SK-N-SH (cell line): ENCODE data around the gene TCTN2. TPM values are rescaled to one million over a fixed set of nuclear protein-coding genes. Genes with fewer than 3 reads are reported as not detected.

Source experiments
- CTCF ChIA-PET: fragments of 300-600, 350-600 bp; formaldehyde crosslinking; extraction: SDS; loops from one replicate; lab custom pipeline; 2021; lab: Yijun Ruan, JAX
- POLR2A ChIA-PET: fragments of 350-600 bp; sonication (Branson Sonifier 250); formaldehyde crosslinking; extraction: SDS; loops from one replicate; lab custom pipeline; 2020; ENCODE audit warnings: antibody characterized with exemption, inconsistent platforms; lab: Yijun Ruan, JAX
- DNase-seq: peaks from one replicate; pipeline ENCODE4 v3.0.0; 2012
- H2AFZ ChIP-seq: fragments of 200-600 bp; sonication (generic); 2 replicates; pipeline ENCODE4 v1.8.1; 2016; ENCODE audit warnings: antibody characterized with exemption, mild to moderate bottlenecking, low read depth
- H3F3A ChIP-seq: fragments of 200-600 bp; sonication (generic); replicated peaks from 2 replicates; pipeline ENCODE3; 2016; ENCODE audit warnings: antibody characterized with exemption, mild to moderate bottlenecking; ENCODE audit not compliant: insufficient read depth
- H3K27ac ChIP-seq, 2 experiments: fragments of 200-500 bp in 1 of 2; fragments of 200-600 bp in 1 of 2; sonication (Bioruptor generic) in 1 of 2; sonication (generic), shearing (Covaris generic) in 1 of 2; 2 replicates each; pipeline versions ENCODE4 v1.5.1 to v1.6.1; 2014 to 2016; ENCODE audit warnings: low read depth in 2 of 2, inconsistent platforms in 1 of 2, low read length in 1 of 2, mild to moderate bottlenecking in 1 of 2, mixed read lengths in 1 of 2
- H3K27me3 ChIP-seq: fragments of 200-600 bp; sonication (generic), shearing (Covaris generic); 2 replicates; pipeline ENCODE4 v1.6.1; 2016; ENCODE audit warnings: mixed run types; ENCODE audit not compliant: insufficient read depth
- H3K36me3 ChIP-seq, 2 experiments: fragments of 200-500 bp in 1 of 2; fragments of 200-600 bp in 1 of 2; sonication (Bioruptor generic) in 1 of 2; sonication (generic) in 1 of 2; replicated peaks in 1 of 2; 2 replicates each; pipeline versions ENCODE3 to v1.5.1; 2014 to 2016; ENCODE audit warnings: low read length in 1 of 2, mild to moderate bottlenecking in 1 of 2; ENCODE audit not compliant: insufficient read depth in 2 of 2, control insufficient read depth in 1 of 2
- H3K4me1 ChIP-seq, 2 experiments: fragments of 200-500 bp in 1 of 2; fragments of 200-600 bp in 1 of 2; sonication (Bioruptor generic) in 1 of 2; sonication (generic), shearing (Covaris generic) in 1 of 2; 2 replicates each; pipeline versions ENCODE4 v1.5.1 to v1.6.1; 2014 to 2016; ENCODE audit warnings: low read depth in 1 of 2, low read length in 1 of 2, mixed run types in 1 of 2; ENCODE audit not compliant: insufficient read depth in 2 of 2, control insufficient read depth in 1 of 2
- H3K4me2 ChIP-seq: fragments of 200-600 bp; sonication (generic), shearing (Covaris generic); 2 replicates; pipeline ENCODE4 v1.6.1; 2017; ENCODE audit warnings: mixed run types
- H3K4me3 ChIP-seq, 2 experiments: fragments of 200-500 bp in 1 of 2; fragments of 200-600 bp in 1 of 2; sonication (Bioruptor generic) in 1 of 2; sonication (generic), shearing (Covaris generic) in 1 of 2; 2 replicates each; pipeline versions ENCODE4 v1.5.1 to v1.8.1; 2014 to 2016; ENCODE audit warnings: low read depth in 2 of 2, inconsistent platforms in 1 of 2, low read length in 1 of 2, mild to moderate bottlenecking in 1 of 2, mixed read lengths in 1 of 2, moderate library complexity in 1 of 2
- H3K79me2 ChIP-seq: fragments of 200-600 bp; sonication (generic); 2 replicates; pipeline ENCODE4 v1.8.1; 2017; ENCODE audit warnings: mild to moderate bottlenecking; ENCODE audit not compliant: insufficient read depth
- H3K9ac ChIP-seq: fragments of 200-600 bp; sonication (generic); 2 replicates; pipeline ENCODE4 v1.6.1; 2017; ENCODE audit warnings: mixed run types
- H3K9me2 ChIP-seq: fragments of 200-600 bp; sonication (generic); 2 replicates; pipeline ENCODE4 v1.6.1; 2017; ENCODE audit warnings: mixed run types
- H3K9me3 ChIP-seq: fragments of 200-600 bp; sonication (generic); 2 replicates; pipeline ENCODE4 v1.6.1; 2017; ENCODE audit warnings: mixed run types, mild to moderate bottlenecking, moderate library complexity
- H4K20me1 ChIP-seq: fragments of 200-600 bp; sonication (generic); 2 replicates; pipeline ENCODE4 v1.6.1; 2017; ENCODE audit warnings: mild to moderate bottlenecking, mixed run types; ENCODE audit not compliant: insufficient read depth
- CHD2 ChIP-seq: fragments of 150-350 bp; IDR thresholded peaks from 2 replicates; pipeline ENCODE4 v1.6.1; 2018; ENCODE audit warnings: low read length; ENCODE audit not compliant: partially characterized antibody
- FOXJ3 ChIP-seq: sonication (generic); formaldehyde crosslinking; IDR thresholded peaks from 2 replicates; pipeline ENCODE4 v1.5.1; 2020; ENCODE audit warnings: mild to moderate bottlenecking, missing genetic modification reagents
- IRF3 ChIP-seq: fragments of 150-350 bp; IDR thresholded peaks from 2 replicates; pipeline ENCODE4 v1.6.1; 2016; ENCODE audit warnings: mild to moderate bottlenecking, low read depth, low read length
- NFIC ChIP-seq: IDR thresholded peaks from 2 replicates; pipeline ENCODE4 v1.4.0; 2012; ENCODE audit warnings: borderline replicate concordance
- POLR2AphosphoS5 ChIP-seq: IDR thresholded peaks from 2 replicates; pipeline ENCODE4 v1.6.1; 2012; ENCODE audit warnings: low read depth, low read length
- RAD21 ChIP-seq: IDR thresholded peaks from 2 replicates; pipeline ENCODE4 v1.6.1; 2012; ENCODE audit warnings: mild to moderate bottlenecking, low read length
- REST ChIP-seq: IDR thresholded peaks from 2 replicates; pipeline ENCODE4 v1.6.1; 2012; ENCODE audit warnings: mild to moderate bottlenecking, low read depth, low read length, moderate library complexity
- RXRA ChIP-seq: IDR thresholded peaks from 2 replicates; pipeline ENCODE4 v1.4.0; 2012; ENCODE audit warnings: low read depth, mild to moderate bottlenecking, borderline replicate concordance
- SIN3A ChIP-seq: IDR thresholded peaks from 2 replicates; pipeline ENCODE4 v1.6.1; 2012; ENCODE audit warnings: low read depth, mild to moderate bottlenecking, low read length, moderate library complexity, borderline replicate concordance
- TEAD4 ChIP-seq: IDR thresholded peaks from 2 replicates; pipeline ENCODE4 v1.4.0; 2012; ENCODE audit warnings: mild to moderate bottlenecking, borderline replicate concordance; ENCODE audit not compliant: insufficient read depth
- ZBTB33 ChIP-seq: IDR thresholded peaks from 2 replicates; pipeline ENCODE4 v1.4.0; 2012; ENCODE audit warnings: low read depth, borderline replicate concordance
- WGBS: methylation state at CpG from one replicate; pipeline ENCODE4 v1.1.6; 2017; ENCODE audit warnings: low lambda C conversion rate; 5-methylcytosine and 5-hydroxymethylcytosine counted together
- polyA plus RNA-seq, 3 experiments: library from polyadenylated mRNA; depleted of rRNA; stranded (reverse); fragments of >200 nt; gene quantifications; 2 replicates each; pipeline ENCODE4 v1.2.3, GENCODE V29; 2012

TCTN2 gene
- polyA plus RNA-seq, 1 of the 3 experiments (the other 2 are of a cell fraction): 9.1 TPM

GRCh38 chr12:123696646-123697045, 25.7 kb downstream of the TCTN2 start:
- Histone ChIP-seq H3K27ac (no peak overlapping the region), H3K36me3 (peaks cover 9 to 24% of the 10 kb centered on the region in 2 experiments)
- CTCF ChIA-PET: interaction anchor here (0.6 to 0.8 kb wide), 3 partner anchors 45 to 672 kb away, joined by 3 read pairs; no protein-coding TSS in a partner anchor

More at GRCh38 chr12:123696646-123697045, 25.7 kb downstream of the TCTN2 start:
- H3K9me2 ChIP-seq: no peaks in the 10 kb centered on the region
- no peak for DNase-seq
- no peaks in the 10 kb centered on the region for H3K9me3 ChIP-seq
- no peak overlapping the region for H2AFZ ChIP-seq
- H3K9ac ChIP-seq: no peak overlapping the region
- no peak for TF ChIP-seq IRF3
- TF ChIP-seq RXRA: no peak
- TF ChIP-seq ZBTB33: no peak
- TF ChIP-seq CHD2: no peak
- TF ChIP-seq TEAD4: no peak
- TF ChIP-seq POLR2AphosphoS5: no peak
- no peak for TF ChIP-seq NFIC
- TF ChIP-seq RAD21: no peak
- no peak for TF ChIP-seq REST
- no peak for TF ChIP-seq FOXJ3
- no peak for TF ChIP-seq SIN3A
- no peak overlapping the region for H3K4me2 ChIP-seq
- no peaks in the 10 kb centered on the region for H3K79me2 ChIP-seq
- H3K4me3 ChIP-seq: no peak overlapping the region
- POLR2A ChIA-PET: no interaction called here
- H3F3A ChIP-seq: no peaks in the 10 kb centered on the region
- no peaks in the 10 kb centered on the region for H3K27me3 ChIP-seq
- 93% methylated on average over 4 of the region's 4 CpGs for WGBS
- H4K20me1 ChIP-seq: no peaks in the 10 kb centered on the region
- no peaks in the 10 kb centered on the region for H3K4me1 ChIP-seq
